Activated CD4-positive, CD25-positive, alpha-beta regulatory T cell (primary cell): ENCODE data around the gene MPDU1.
"Not testable (repeated sequence)": the region's sequence is repeated elsewhere in the genome, so short reads cannot be mapped to it uniquely, and the experiment has no call there.

Experiments used
- DNase-seq, 4 experiments: peaks; one replicate each; lab custom pipeline; 2025; lab: John Stamatoyannopoulos, UW

Gene MPDU1

GRCh38 chr17:7614425-7615264 is 31.0 kb downstream of the MPDU1 start, which contains the start of gene FXR2:
Gene FXR2, minus strand, starts transcription at chr17:7614897. Its CDS starts 365 bp downstream, at chr17:7614532.
- DNase-seq, result peak; percentile 96 to 99 (median 98)

- no peak for DNase-seq
These were observed 31.7 kb downstream of the MPDU1 start for GRCh38 chr17:7615265-7615747.

DNA sequence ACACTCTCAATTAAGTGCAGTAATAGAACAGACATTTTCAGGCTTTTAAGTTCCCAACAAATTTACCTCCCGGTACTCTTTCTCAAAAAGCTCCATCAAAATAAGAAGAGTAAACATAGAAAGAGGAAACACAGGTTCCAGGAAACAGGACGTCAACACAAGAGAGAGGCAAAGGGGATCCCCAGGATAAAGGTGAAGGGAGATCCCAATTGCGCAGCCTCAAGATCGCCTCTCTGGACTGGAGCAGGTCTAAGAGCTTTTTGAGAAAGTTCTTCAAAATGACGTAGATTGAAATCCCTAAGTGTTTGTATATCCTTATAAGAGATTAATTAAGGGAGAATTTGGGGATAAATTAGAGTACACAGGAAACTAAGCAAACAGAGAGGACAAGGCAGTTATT is 35.0 kb downstream of the MPDU1 start:
- DNase-seq, result no peak

GRCh38 chr17:7620835-7621234 is 37.2 kb downstream of the MPDU1 start:
- DNase-seq, result no peak

DNA sequence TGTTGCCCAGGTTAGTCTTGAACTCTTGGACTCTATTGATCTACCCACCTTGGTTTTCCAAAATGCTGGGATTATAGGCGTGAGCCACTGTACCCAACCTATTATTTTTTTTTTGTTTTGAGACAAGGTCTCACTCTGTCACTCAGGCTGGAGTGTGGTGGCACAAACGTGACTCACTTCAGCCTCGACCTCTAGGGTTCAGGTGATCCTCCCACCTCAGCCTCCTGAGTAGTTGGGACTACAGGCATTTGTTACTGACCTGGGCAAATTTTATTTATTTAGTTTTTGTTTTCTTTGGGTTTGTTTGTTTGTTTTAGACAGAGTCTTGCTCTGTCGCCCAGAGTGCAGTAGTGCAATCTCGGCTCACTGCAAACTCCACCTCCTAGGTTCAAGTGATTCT is 40.0 kb downstream of the MPDU1 start:
- DNase-seq, result no peak

- not testable (repeated sequence) for DNase-seq
These were observed 42.1 kb downstream of the MPDU1 start for GRCh38 chr17:7625749-7626148.

- no peak for DNase-seq
These were observed 42.7 kb downstream of the MPDU1 start for GRCh38 chr17:7626307-7626706.

GRCh38 chr17:7626956-7627249 is 43.3 kb downstream of the MPDU1 start:
- no peak for DNase-seq

DNA sequence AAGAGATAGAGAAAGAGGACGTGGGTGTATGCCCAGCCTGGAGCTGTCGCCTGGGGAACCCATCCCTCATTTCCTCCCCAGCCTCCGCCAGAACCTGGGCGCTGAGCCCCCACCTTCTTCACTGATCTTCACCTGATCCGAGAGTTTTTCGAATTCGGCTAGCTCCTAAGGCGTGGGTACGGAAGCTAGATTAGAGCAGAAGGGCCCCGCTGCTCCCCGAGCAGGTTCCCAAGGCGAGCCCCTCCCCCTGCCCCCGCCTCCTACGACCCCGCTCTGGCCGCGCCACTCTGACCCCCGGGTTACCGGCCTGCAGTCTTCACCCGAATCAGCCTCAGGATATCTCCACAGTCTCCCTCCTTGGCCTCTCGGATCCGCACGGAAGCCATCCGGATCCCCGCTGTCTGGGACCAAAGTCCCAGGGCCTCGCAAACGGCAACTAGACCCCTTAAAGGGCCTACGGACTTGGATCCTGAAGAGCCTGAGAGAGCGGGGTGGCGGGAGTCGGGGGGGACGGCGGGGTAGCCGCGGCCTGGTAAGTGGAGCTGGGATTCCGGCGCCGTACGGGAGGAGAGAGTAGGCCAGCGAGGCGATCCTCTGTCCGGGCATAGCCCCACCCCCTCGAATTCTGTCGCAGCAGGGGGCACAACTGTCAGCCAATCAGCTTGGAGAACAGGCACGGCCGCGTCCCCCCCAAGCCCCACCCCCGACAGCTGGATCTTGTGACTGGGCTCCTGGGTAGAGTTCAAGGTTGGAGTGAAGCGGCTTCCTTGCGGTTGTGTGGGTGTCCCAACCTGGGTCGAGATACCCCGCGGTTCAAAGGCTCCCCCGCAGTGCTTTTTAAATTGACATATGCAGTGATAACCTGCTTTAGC is 43.8 kb downstream of the MPDU1 start, which contains the start of gene SAT2:
TSS of gene SAT2 (minus strand) at position 572 of the 872 bp plus-strand sequence. CDS start at position 386, 186 bp downstream.
- DNase-seq, result peak; percentile 59 to 80 (median 68)

DNA sequence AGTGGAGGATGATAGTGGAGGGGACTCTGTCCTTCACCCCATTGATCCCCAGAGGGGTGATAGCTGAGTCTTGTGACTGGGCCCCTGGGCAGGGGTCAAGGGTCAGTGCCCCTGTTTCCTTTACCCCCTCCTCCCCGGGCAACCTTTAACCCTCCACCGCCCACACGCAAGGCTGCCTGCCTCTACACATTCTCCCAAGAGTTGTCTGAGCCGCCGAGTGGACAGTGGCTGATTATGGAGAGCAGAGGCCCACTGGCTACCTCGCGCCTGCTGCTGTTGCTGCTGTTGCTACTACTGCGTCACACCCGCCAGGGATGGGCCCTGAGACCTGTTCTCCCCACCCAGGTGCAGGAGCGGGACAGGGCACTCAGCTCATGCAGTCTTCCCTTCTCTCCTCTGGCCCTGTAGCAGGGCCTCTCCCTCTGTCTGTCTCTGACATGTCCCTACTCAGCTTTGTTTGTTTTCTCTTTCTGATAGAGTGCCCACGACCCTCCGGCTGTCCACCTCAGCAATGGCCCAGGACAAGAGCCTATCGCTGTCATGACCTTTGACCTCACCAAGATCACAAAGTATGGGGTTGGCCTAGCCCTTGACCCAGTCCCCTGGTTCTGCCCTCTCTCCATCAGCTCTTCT is 46.4 kb downstream of the MPDU1 start, which contains the start of gene SHBG:
TSS of gene SHBG (plus strand) at position 197 of the 633 bp plus-strand sequence. CDS start at position 235, 38 bp downstream.
- no peak for DNase-seq

GRCh38 chr17:7631398-7632380 is 48.0 kb downstream of the MPDU1 start:
- DNase-seq, result no peak

DNA sequence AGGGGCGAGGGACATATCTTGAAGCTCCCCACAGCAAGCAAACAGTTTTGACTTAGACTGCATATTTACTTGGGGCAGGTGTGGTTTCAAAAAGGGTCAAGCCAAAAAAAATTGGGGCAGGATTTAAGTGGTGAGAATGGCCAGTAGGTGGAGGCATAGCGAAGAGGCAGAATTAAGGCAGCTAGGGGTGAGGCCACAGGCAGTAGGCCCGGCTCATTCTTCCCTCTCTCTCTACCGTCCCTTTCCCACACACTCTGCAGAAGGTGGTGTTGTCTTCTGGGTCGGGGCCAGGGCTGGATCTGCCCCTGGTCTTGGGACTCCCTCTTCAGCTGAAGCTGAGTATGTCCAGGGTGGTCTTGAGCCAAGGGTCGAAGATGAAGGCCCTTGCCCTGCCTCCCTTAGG is 48.8 kb downstream of the MPDU1 start:
- DNase-seq, result no peak

DNA sequence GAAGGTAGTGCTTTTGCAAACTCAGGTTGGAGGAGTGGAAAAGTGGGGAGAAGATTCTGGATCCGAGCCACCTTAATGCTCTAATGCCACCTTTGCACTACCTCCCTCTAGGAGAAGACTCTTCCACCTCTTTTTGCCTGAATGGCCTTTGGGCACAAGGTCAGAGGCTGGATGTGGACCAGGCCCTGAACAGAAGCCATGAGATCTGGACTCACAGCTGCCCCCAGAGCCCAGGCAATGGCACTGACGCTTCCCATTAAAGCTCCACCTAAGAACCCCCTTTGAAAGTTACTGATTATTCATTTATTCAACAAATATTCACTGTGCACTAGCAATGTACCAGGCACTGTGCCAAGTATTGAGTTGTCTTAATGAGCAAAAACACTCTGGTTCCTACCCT is 49.4 kb downstream of the MPDU1 start:
- no peak for DNase-seq

DNA sequence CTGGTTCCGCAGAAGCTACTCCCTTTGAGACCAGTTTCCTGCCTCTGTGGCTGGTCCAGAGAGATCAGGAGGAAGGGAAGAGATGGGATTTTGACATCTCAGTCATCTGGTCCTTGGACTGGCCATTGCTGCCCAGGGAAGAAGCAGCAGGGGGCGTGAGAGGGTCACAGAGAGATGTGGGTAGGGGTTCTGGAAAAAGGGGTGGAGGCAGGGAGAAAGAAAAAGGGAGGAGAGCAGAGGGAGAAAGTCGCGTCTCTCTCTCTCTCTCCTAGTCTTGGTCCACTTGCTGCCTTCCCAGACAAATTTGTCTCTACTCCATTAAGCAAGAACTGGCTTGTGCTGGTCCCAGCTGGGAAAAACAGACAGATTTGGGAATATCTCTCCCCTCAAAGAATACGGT is 50.7 kb downstream of the MPDU1 start:
- no peak for DNase-seq

DNA sequence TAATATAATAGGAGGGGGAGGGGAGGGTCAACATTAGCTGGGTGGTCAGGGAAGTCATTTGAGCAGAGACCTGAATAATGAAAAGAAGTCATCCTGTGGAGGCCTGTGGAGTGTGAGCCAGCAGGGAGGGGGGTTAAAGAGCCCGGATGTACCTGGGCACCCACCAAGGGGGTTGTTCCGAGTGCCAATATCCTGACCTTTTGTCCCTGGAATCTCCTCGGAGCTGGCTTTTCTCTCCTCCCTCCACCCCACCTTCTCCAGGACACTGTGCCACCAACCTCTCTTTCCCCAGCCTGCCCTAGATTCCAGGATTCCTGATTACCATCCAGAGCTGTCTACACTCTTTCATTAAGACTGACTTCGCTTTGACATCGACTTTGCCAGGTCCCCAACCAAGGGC is 52.5 kb downstream of the MPDU1 start:
- DNase-seq, result no peak
